ENCODE results near the gene TRIOBP. TPM values are rescaled to one million over a fixed set of nuclear protein-coding genes. Genes with fewer than 3 reads are reported as not detected.

Gene TRIOBP
- polyA plus RNA-seq, 1 donor (not counting 4 experiments of a cell fraction or from before 2014, with no cell fraction given) = 22.2 TPM

DNA sequence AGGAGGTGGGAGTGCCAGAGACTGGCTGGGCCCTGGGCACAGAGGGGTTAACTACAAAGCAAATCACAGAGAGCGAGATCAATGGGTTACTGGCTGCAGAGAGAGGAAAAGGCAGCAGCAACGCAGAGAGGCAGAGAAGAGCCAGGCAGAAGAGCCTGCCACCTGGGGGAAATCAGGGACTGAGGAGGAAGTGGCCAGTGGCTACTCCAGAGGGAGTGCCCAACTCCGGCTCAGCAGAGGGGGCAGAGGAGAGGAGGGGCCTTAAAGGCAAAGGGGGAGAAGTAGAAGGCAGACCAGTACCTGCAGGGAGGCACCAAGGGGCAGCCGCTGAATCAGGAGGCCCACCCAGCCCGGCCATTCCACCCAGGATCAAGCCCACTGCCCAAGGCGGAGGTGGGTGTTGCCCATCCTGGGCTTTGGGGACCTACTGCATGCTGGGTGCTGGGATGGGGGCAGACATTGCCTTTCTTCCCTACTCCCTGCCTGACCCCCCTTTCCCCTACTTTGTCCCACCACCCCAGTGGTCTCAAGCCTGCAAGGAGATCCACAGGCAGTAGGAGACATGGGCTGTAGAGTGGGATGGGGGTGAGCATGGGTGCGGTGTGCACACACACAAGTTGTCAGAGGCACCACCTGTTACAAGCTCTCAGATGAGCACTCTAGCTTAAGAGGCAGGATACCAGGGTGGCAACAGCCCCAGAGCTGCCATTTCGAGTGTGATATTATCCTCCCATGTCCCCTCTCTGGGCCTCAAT is 125.4 kb downstream of the TRIOBP start:
- Histone ChIP-seq H3K9ac (ENCODE audit: control insufficient read depth, extremely low read depth, insufficient read depth, low read length) (no peak overlapping the region), H2AFZ (ENCODE audit: control insufficient read depth, low read length) (no peak overlapping the region), H3K27ac (ENCODE audit: control insufficient read depth, insufficient read depth, low read length) (no peak overlapping the region), H3K27me3 (ENCODE audit: control insufficient read depth, extremely low read depth, insufficient read depth, low read length) (peaks cover 30% of the 10 kb centered on the region), H4K20me1 (ENCODE audit: control insufficient read depth, extremely low read depth, insufficient read depth, low read length) (no peaks in the 10 kb centered on the region), H3K4me1 (ENCODE audit: control insufficient read depth, extremely low read depth, insufficient read depth, low read length) (peaks cover 18% of the 10 kb centered on the region), H3K4me3 (ENCODE audit: control insufficient read depth in 2 of 3, extremely low read depth in 1 of 3, insufficient read depth in 2 of 3, low read depth in 1 of 3, low read length in 3 of 3) (no peak overlapping the region), H3K4me2 (ENCODE audit: control insufficient read depth, extremely low read depth, insufficient read depth, low read depth, low read length) (no peak overlapping the region), H3K36me3 (ENCODE audit: control insufficient read depth in 2 of 2, extremely low read depth in 1 of 2, insufficient read depth in 2 of 2, low read length in 2 of 2) (peaks cover 0 to 3% of the 10 kb centered on the region in 2 experiments), H3K9me1 (ENCODE audit: control insufficient read depth, extremely low read depth, insufficient read depth, low read length) (no peaks in the 10 kb centered on the region), H3K9me3 (ENCODE audit: control insufficient read depth, low read depth, low read length) (no peaks in the 10 kb centered on the region), H3K79me2 (ENCODE audit: control insufficient read depth, insufficient read depth, low read length) (no peaks in the 10 kb centered on the region)
- no peak for TF ChIP-seq EZH2 (IDR thresholded peaks at IDR 0.05; ENCODE audit: low read length)
- TF ChIP-seq, protein P1, sequence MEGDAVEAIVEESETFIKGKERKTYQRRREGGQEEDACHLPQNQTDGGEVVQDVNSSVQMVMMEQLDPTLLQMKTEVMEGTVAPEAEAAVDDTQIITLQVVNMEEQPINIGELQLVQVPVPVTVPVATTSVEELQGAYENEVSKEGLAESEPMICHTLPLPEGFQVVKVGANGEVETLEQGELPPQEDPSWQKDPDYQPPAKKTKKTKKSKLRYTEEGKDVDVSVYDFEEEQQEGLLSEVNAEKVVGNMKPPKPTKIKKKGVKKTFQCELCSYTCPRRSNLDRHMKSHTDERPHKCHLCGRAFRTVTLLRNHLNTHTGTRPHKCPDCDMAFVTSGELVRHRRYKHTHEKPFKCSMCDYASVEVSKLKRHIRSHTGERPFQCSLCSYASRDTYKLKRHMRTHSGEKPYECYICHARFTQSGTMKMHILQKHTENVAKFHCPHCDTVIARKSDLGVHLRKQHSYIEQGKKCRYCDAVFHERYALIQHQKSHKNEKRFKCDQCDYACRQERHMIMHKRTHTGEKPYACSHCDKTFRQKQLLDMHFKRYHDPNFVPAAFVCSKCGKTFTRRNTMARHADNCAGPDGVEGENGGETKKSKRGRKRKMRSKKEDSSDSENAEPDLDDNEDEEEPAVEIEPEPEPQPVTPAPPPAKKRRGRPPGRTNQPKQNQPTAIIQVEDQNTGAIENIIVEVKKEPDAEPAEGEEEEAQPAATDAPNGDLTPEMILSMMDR (optimal IDR thresholded peaks at IDR 0.05 in 1 of 3, IDR thresholded peaks at IDR 0.05 in 1 of 3, conservative IDR thresholded peaks at IDR 0.05 in 1 of 3; ENCODE audit: extremely low read depth in 1 of 3, insufficient read depth in 2 of 3, low read length in 3 of 3) = no peak
- dilution Hi-C loops (cut with MboI; ENCODE audit: extremely low pct_ligation_motif_present, low sequenced_read_pairs) = no loop called here
- no peak for DNase-seq (ENCODE audit: low read depth, low spot score)
- no peak for FAIRE-seq

DNA sequence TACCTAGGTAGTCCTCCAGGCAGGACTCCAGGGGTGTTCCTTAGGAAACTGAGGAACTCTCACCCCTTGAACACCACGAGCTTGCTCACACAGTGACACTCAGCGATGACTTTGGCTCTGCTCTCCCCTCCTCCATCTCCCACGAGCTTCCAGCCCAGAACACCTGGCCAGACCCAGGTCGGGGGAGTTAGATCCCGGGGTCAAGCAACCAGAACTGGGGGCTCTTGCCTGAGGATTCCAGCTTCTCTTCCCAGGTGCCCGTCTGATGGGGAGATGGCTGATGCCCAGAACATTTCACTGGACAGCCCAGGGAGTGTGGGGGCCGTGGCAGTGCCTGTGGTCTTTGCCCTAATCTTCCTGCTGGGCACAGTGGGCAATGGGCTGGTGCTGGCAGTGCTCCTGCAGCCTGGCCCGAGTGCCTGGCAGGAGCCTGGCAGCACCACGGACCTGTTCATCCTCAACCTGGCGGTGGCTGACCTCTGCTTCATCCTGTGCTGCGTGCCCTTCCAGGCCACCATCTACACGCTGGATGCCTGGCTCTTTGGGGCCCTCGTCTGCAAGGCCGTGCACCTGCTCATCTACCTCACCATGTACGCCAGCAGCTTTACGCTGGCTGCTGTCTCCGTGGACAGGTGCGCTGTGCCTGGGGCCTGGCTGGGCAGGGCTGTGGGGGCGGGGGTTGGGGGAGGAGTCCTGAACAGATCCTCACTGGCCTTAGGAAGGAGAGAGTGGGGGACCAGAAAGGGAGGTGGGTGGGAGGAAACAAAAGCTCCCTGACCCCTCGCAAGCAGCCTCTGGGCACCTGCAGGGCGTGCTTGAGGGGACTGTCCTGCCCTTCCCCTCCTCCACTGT is 126.5 kb downstream of the TRIOBP start, which contains the start of gene GALR3:
Gene GALR3, plus strand, starts transcription at position 249 of the 852 bp plus-strand sequence. Its CDS starts 25 bp downstream, at position 274.
- dilution Hi-C loops (cut with MboI; ENCODE audit: extremely low pct_ligation_motif_present, low sequenced_read_pairs) = no loop called here
- DNase-seq (ENCODE audit: low read depth, low spot score) (no peak), FAIRE-seq (no peak)
- Histone ChIP-seq H3K4me3 (ENCODE audit: control insufficient read depth in 2 of 3, extremely low read depth in 1 of 3, insufficient read depth in 2 of 3, low read depth in 1 of 3, low read length in 3 of 3) (no peak within 1 kb of the TSS), H3K4me1 (ENCODE audit: control insufficient read depth, extremely low read depth, insufficient read depth, low read length) (peaks cover 8% of the 10 kb centered on the region), H2AFZ (ENCODE audit: control insufficient read depth, low read length) (no peak within 1 kb of the TSS), H3K36me3 (ENCODE audit: control insufficient read depth in 2 of 2, extremely low read depth in 1 of 2, insufficient read depth in 2 of 2, low read length in 2 of 2) (peaks cover 0 to 3% of the 10 kb centered on the region in 2 experiments), H3K9ac (ENCODE audit: control insufficient read depth, extremely low read depth, insufficient read depth, low read length) (no peak within 1 kb of the TSS), H3K9me3 (ENCODE audit: control insufficient read depth, low read depth, low read length) (no peaks in the 10 kb centered on the region), H3K27ac (ENCODE audit: control insufficient read depth, insufficient read depth, low read length) (no peak within 1 kb of the TSS), H4K20me1 (ENCODE audit: control insufficient read depth, extremely low read depth, insufficient read depth, low read length) (no peaks in the 10 kb centered on the region), H3K79me2 (ENCODE audit: control insufficient read depth, insufficient read depth, low read length) (no peaks in the 10 kb centered on the region), H3K4me2 (ENCODE audit: control insufficient read depth, extremely low read depth, insufficient read depth, low read depth, low read length) (peak within 1 kb of the TSS; percentile 39), H3K27me3 (ENCODE audit: control insufficient read depth, extremely low read depth, insufficient read depth, low read length) (peaks cover 30% of the 10 kb centered on the region), H3K9me1 (ENCODE audit: control insufficient read depth, extremely low read depth, insufficient read depth, low read length) (no peaks in the 10 kb centered on the region)
- no peak for TF ChIP-seq EZH2 (IDR thresholded peaks at IDR 0.05; ENCODE audit: low read length)
- TF ChIP-seq, protein P1 (optimal IDR thresholded peaks at IDR 0.05 in 1 of 3, IDR thresholded peaks at IDR 0.05 in 1 of 3, conservative IDR thresholded peaks at IDR 0.05 in 1 of 3; ENCODE audit: extremely low read depth in 1 of 3, insufficient read depth in 2 of 3, low read length in 3 of 3) = no peak
